Measurements from ENCODE around the gene HHATL. TPM values are rescaled to one million over a fixed set of nuclear protein-coding genes. Genes with fewer than 3 reads are reported as not detected.

HHATL gene
- total and polyA plus RNA-seq, 4 donors: 0.39 to 2.7 (median 0.62) TPM

GRCh38 chr3:42652611-42653302 lies 49.8 kb downstream of the HHATL start:
- WGBS, 2 donors: 30 to 32% methylated on average over 7 of the region's 7 CpGs

GRCh38 chr3:42652251-42652610 lies 50.4 kb downstream of the HHATL start:
- Histone ChIP-seq H3K36me3 (ENCODE audit: control insufficient read depth in 4 of 4, insufficient read depth in 4 of 4, low read length in 4 of 4) (peaks cover 6 to 8% (median 7%) of the 10 kb centered on the region in 4 donors), H3K9me3 (ENCODE audit: control insufficient read depth in 4 of 4, insufficient read depth in 3 of 4, low read length in 3 of 4) (no peaks in the 10 kb centered on the region), H3K4me1 (ENCODE audit: control insufficient read depth in 5 of 5, insufficient read depth in 5 of 5, low read length in 5 of 5) (peaks cover 3 to 32% (median 23%) of the 10 kb centered on the region in 5 donors), H3K9ac (ENCODE audit: insufficient read depth in 1 of 2, low read length in 2 of 2) (no peak overlapping the region), H3K4me3 (no peak overlapping the region), H3K27me3 (ENCODE audit: control insufficient read depth in 3 of 3, insufficient read depth in 3 of 3, low read length in 2 of 3) (no peaks in the 10 kb centered on the region), H3K27ac (ENCODE audit: low read depth in 1 of 2, low read length in 1 of 2) (peak overlapping the region in 1 of 2 donors; percentile 97)
- DNase-seq (peak in 1 of 3 donors; percentile 12), ATAC-seq (ENCODE audit: insufficient read depth, low FRiP score) (no peak)
- no peak for TF ChIP-seq CTCF (IDR thresholded peaks at IDR 0.05; ENCODE audit: control extremely low read depth, extremely low read depth)
- WGBS, 2 donors: 58 to 86% methylated on average over 1 of the region's 1 CpG

More at GRCh38 chr3:42652611-42653302, 49.8 kb downstream of the HHATL start:
- peaks cover 2 to 4% (median 3%) of the 10 kb centered on the region in 4 donors for H3K36me3 ChIP-seq (ENCODE audit: control insufficient read depth in 4 of 4, insufficient read depth in 4 of 4, low read length in 4 of 4)
- no peaks in the 10 kb centered on the region for H3K9me3 ChIP-seq (ENCODE audit: control insufficient read depth in 4 of 4, insufficient read depth in 3 of 4, low read length in 3 of 4)
- H3K4me3 ChIP-seq: peak overlapping the region; percentile 75
- peak; percentile 35 to 52 (median 37) for DNase-seq
- no peak for TF ChIP-seq CTCF (IDR thresholded peaks at IDR 0.05; ENCODE audit: control extremely low read depth, extremely low read depth)
- peak; percentile 80 for ATAC-seq (ENCODE audit: insufficient read depth, low FRiP score)
- peak overlapping the region; percentile 75 to 97 for H3K27ac ChIP-seq (ENCODE audit: low read depth in 1 of 2, low read length in 1 of 2)
- no peak overlapping the region for H3K9ac ChIP-seq (ENCODE audit: insufficient read depth in 1 of 2, low read length in 2 of 2)
- H3K27me3 ChIP-seq (ENCODE audit: control insufficient read depth in 3 of 3, insufficient read depth in 3 of 3, low read length in 2 of 3): no peaks in the 10 kb centered on the region
- H3K4me1 ChIP-seq (ENCODE audit: control insufficient read depth in 5 of 5, insufficient read depth in 5 of 5, low read length in 5 of 5): peaks cover 3 to 32% (median 23%) of the 10 kb centered on the region in 5 donors

GRCh38 chr3:42651248-42652091 lies 51.1 kb downstream of the HHATL start:
- no peak overlapping the region for H3K27ac ChIP-seq (ENCODE audit: low read depth in 1 of 2, low read length in 1 of 2)

More at GRCh38 chr3:42651248-42652091, 51.1 kb downstream of the HHATL start:
- no peak for ATAC-seq (ENCODE audit: insufficient read depth, low FRiP score)
- H3K36me3 ChIP-seq (ENCODE audit: control insufficient read depth in 4 of 4, insufficient read depth in 4 of 4, low read length in 4 of 4): peaks cover 9 to 13% (median 13%) of the 10 kb centered on the region in 4 donors
- H3K9me3 ChIP-seq (ENCODE audit: control insufficient read depth in 4 of 4, insufficient read depth in 3 of 4, low read length in 3 of 4): no peaks in the 10 kb centered on the region
- no peak for DNase-seq
- no peak overlapping the region for H3K9ac ChIP-seq (ENCODE audit: insufficient read depth in 1 of 2, low read length in 2 of 2)
- 86 to 90% methylated on average over 9 of the region's 9 CpGs for WGBS, 2 donors
- peaks cover 3 to 32% (median 23%) of the 10 kb centered on the region in 5 donors for H3K4me1 ChIP-seq (ENCODE audit: control insufficient read depth in 5 of 5, insufficient read depth in 5 of 5, low read length in 5 of 5)
- no peaks in the 10 kb centered on the region for H3K27me3 ChIP-seq (ENCODE audit: control insufficient read depth in 3 of 3, insufficient read depth in 3 of 3, low read length in 2 of 3)
- no peak overlapping the region for H3K4me3 ChIP-seq
- TF ChIP-seq CTCF (IDR thresholded peaks at IDR 0.05; ENCODE audit: control extremely low read depth, extremely low read depth): no peak
